Erythroblast (primary cell): Measurements from ENCODE around the gene ATP7A.
A peak's percentile ranks its signal among the peaks of the same experiment; 100 is the strongest.

ENCODE experiments used
- DNase-seq, 2 experiments: peaks; one replicate each; lab custom pipeline; 2025; lab: John Stamatoyannopoulos, UW
- GATA1 ChIP-seq: IDR thresholded peaks from 2 replicates; pipeline ENCODE4 v1.6.1; 2011; ENCODE audit warnings: low read depth, mild to moderate bottlenecking, control low read depth, low read length, moderate library complexity
- POLR2A ChIP-seq: IDR thresholded peaks from 2 replicates; pipeline ENCODE4 v1.6.1; 2011; ENCODE audit warnings: mild to moderate bottlenecking, low read length

The ATP7A gene

GRCh38 chrX:78092296-78092695 lies 181.8 kb downstream of the ATP7A start:
- DNase-seq = peak; percentile 47 to 48
- TF ChIP-seq POLR2A (no peak), GATA1 (no peak)

GRCh38 chrX:78098108-78098507 lies 187.6 kb downstream of the ATP7A start:
- TF ChIP-seq GATA1 = no peak
- TF ChIP-seq POLR2A = no peak
- DNase-seq = no peak
